BJ (cell line): ENCODE results near the gene ZBTB47. TPM values are rescaled to one million over a fixed set of nuclear protein-coding genes. Genes with fewer than 3 reads are reported as not detected.

ENCODE experiments used
- CTCF ChIA-PET: fragments of 350-600 bp; formaldehyde crosslinking; extraction: SDS; loops from one replicate; lab custom pipeline; 2021; ENCODE audit warnings: antibody characterized with exemption, inconsistent platforms; lab: Yijun Ruan, JAX
- POLR2A ChIA-PET: fragments of 300-600 bp; sonication (Branson Sonifier 250); formaldehyde crosslinking; extraction: SDS; loops from one replicate; lab custom pipeline; 2021; ENCODE audit warnings: antibody characterized with exemption; lab: Charles Lee
- DNase-seq: peaks from one replicate; pipeline ENCODE4 v3.0.0-alpha.2; 2011; ENCODE audit warnings: low read depth
- H3K27me3 ChIP-seq: 2 replicates; pipeline ENCODE4 v1.6.0; 2011; ENCODE audit warnings: low read length; ENCODE audit not compliant: control insufficient read depth, insufficient read depth
- H3K36me3 ChIP-seq: 2 replicates; pipeline ENCODE4 v1.5.1; 2011; ENCODE audit warnings: low read length; ENCODE audit not compliant: control insufficient read depth, insufficient read depth
- H3K4me3 ChIP-seq: 2 replicates; pipeline ENCODE4 v1.5.1; 2011; ENCODE audit warnings: low read depth, mild to moderate bottlenecking, control low read depth, low read length
- polyA plus RNA-seq: library from polyadenylated mRNA; depleted of rRNA; stranded (reverse); fragments of >200 nt; gene quantifications from 2 replicates; pipeline ENCODE4 v1.2.3, GENCODE V29; 2011
- TF ChIP-seq, protein P1 (sequence below): IDR thresholded peaks from 2 replicates; pipeline ENCODE4 v1.5.1; 2011; ENCODE audit warnings: low read depth, mild to moderate bottlenecking, control low read depth, inconsistent platforms, low read length, moderate library complexity; ENCODE audit not compliant: insufficient read depth

The ZBTB47 gene
- polyA plus RNA-seq, 1 experiment, result 30.1 TPM

DNA sequence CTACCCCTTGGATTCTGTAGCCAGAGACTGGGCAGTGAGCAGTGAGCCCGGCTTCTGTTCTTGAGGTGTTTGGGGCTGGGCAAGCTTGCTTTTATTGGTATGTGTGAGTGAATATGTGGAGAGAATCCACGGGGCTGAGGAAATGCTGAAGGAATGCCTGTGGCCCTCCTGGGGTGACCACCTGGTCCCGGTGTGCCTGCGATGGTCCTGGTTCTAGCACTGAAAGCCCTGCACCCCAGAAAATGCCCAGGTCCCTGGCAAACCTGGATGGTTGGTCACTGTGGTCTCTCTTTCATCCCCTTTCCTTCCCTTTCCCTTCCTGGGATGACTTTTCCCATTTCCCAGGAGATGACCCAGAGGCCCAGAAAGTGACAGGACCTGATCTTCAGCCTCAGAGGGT is 4.2 kb downstream of the ZBTB47 start:
- Histone ChIP-seq H3K36me3 (peaks cover 26% of the 10 kb centered on the region), H3K27me3 (no peaks in the 10 kb centered on the region), H3K4me3 (no peak overlapping the region)
- no peak for DNase-seq
- TF ChIP-seq, protein P1, sequence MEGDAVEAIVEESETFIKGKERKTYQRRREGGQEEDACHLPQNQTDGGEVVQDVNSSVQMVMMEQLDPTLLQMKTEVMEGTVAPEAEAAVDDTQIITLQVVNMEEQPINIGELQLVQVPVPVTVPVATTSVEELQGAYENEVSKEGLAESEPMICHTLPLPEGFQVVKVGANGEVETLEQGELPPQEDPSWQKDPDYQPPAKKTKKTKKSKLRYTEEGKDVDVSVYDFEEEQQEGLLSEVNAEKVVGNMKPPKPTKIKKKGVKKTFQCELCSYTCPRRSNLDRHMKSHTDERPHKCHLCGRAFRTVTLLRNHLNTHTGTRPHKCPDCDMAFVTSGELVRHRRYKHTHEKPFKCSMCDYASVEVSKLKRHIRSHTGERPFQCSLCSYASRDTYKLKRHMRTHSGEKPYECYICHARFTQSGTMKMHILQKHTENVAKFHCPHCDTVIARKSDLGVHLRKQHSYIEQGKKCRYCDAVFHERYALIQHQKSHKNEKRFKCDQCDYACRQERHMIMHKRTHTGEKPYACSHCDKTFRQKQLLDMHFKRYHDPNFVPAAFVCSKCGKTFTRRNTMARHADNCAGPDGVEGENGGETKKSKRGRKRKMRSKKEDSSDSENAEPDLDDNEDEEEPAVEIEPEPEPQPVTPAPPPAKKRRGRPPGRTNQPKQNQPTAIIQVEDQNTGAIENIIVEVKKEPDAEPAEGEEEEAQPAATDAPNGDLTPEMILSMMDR, result no peak
- CTCF ChIA-PET, result interaction anchor here (2.1 kb wide), 1 partner anchor 85 kb away, joined by 7 read pairs; no protein-coding TSS in a partner anchor
- POLR2A ChIA-PET, result interaction anchor here (0.6 kb wide), 1 partner anchor 12 kb away, joined by 3 read pairs; no protein-coding TSS in a partner anchor

DNA sequence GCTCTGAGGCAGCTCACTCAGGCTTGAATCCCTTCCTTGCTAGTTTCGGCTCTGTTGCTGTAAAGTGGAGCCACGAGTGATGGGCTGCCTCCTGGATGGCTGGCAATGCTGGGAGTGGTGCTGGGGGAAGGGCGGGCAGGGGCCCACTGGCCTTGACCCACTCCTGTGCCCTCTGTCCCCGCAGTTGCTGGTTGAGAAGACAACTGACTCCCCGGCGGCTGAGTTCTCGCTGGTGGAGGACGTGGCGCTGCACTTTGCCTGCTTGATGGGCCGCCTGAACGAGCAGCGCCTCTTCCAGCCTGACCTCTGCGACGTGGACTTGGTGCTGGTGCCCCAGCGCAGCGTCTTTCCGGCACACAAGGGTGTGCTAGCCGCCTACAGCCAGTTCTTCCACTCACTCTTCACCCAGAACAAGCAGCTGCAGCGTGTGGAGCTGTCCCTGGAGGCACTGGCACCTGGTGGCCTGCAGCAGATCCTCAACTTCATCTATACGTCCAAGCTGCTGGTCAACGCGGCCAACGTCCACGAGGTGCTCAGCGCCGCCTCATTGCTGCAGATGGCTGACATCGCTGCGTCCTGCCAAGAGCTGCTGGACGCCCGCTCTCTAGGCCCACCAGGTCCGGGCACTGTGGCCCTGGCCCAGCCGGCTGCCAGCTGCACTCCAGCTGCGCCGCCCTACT is 4.7 kb downstream of the ZBTB47 start:
- Histone ChIP-seq H3K36me3 (peaks cover 27% of the 10 kb centered on the region), H3K27me3 (no peaks in the 10 kb centered on the region), H3K4me3 (no peak overlapping the region)
- DNase-seq, result no peak
- TF ChIP-seq, protein P1, result no peak
- POLR2A ChIA-PET, result interaction anchor here (0.6 kb wide), 1 partner anchor 11 kb away, joined by 3 read pairs; no protein-coding TSS in a partner anchor
- CTCF ChIA-PET, result interaction anchor here (0.9 to 2.1 kb wide), 2 partner anchors 84 to 97 kb away, joined by 3 to 7 read pairs; no protein-coding TSS in a partner anchor

DNA sequence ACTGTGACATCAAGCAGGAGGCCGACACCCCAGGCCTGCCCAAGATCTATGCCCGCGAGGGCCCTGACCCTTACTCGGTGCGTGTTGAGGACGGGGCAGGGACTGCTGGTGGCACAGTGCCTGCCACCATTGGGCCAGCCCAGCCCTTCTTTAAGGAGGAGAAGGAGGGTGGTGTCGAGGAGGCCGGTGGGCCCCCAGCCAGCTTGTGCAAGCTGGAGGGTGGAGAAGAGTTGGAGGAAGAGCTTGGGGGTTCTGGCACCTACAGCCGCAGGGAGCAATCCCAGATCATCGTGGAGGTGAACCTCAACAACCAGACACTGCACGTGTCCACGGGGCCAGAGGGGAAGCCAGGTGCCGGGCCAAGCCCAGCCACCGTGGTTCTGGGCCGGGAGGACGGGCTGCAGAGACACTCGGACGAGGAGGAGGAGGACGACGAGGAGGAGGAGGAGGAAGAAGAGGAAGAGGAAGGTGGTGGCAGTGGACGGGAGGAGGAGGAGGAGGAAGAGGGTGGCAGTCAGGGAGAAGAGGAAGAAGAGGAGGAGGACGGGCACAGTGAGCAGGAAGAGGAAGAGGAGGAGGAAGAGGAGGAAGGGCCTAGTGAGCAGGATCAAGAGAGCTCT is 5.4 kb downstream of the ZBTB47 start:
- Histone ChIP-seq H3K4me3 (no peak overlapping the region), H3K27me3 (no peaks in the 10 kb centered on the region), H3K36me3 (peaks cover 29% of the 10 kb centered on the region)
- ChIA-PET POLR2A (no interaction called here), CTCF (interaction anchor here (0.9 to 2.1 kb wide), 2 partner anchors 84 to 97 kb away, joined by 3 to 7 read pairs; no protein-coding TSS in a partner anchor)
- DNase-seq, result no peak
- TF ChIP-seq, protein P1, result no peak

DNA sequence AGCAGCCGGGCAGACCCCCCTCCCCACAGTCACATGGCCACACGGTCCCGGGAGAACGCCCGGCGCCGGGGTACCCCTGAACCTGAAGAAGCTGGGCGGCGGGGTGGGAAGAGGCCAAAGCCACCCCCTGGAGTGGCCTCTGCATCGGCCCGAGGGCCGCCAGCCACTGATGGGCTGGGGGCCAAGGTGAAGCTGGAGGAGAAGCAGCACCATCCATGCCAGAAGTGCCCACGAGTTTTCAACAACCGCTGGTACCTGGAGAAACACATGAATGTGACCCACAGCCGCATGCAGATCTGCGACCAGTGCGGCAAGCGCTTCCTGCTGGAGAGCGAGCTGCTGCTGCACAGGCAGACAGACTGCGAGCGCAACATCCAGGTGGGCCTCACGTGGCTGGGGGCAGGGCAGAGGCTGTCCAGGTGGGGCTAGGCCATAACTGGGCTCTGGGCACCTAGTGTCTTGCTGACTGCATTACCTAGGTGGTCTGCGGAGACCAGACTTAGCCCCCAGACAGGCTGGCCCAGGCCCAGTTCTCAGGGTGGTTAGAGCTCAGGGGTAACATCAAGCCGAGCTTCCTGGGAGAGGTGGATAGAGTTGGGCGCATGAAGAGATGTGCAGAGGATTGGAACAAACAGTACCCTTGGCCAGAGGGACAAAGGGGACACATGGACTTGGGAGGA is 6.1 kb downstream of the ZBTB47 start:
- POLR2A ChIA-PET, result no interaction called here
- TF ChIP-seq, protein P1, result no peak
- CTCF ChIA-PET, result interaction anchor here (2.1 kb wide), 1 partner anchor 83 kb away, joined by 7 read pairs; no protein-coding TSS in a partner anchor

DNA sequence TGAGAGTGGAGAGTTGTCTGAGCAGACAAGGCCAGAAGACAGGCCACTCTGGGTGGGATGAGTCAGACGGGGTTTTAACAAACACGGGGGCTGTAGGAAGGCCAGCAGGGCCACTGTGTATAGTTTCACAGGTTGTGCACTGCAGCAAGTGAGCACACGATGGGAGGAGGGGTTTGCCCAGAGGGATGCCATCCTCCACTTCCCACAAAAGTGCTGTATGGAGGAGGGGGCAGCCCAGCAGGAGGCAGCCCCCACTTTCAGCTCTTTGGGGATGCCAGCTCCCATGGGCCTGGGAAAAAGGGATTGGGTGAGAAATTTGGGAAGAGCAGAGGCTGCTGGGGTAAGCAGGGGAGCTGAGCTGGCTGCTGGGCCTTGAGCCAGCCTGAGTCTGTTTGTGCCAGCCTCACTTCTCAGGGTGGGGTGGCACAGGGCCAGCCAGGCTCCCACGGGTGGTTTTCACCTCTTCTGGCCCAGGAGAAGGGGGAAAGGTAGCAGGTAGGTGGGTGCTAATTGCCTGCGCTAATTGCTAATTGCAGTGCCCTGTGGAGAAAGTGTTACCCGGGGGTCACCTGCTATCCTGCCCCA is 6.7 kb downstream of the ZBTB47 start:
- POLR2A ChIA-PET, result no interaction called here
- Histone ChIP-seq H3K4me3 (no peak overlapping the region), H3K36me3 (peaks cover 29% of the 10 kb centered on the region), H3K27me3 (no peaks in the 10 kb centered on the region)
- CTCF ChIA-PET, result interaction anchor here (0.7 to 1.2 kb wide), 2 partner anchors 8 to 51 kb away, joined by 3 read pairs; no protein-coding TSS in a partner anchor
- TF ChIP-seq, protein P1, result no peak
- DNase-seq, result no peak

More for the DNA sequence above, 6.1 kb downstream of the ZBTB47 start:
- Histone ChIP-seq H3K27me3 (no peaks in the 10 kb centered on the region), H3K4me3 (no peak overlapping the region), H3K36me3 (peaks cover 29% of the 10 kb centered on the region)
- DNase-seq, result no peak
